HG03520 (cell line): ENCODE results near the gene ADGRB3.
"Not testable (repeated sequence)": the region's sequence is repeated elsewhere in the genome, so short reads cannot be mapped to it uniquely, and the experiment has no call there.

Experiments used
- ATAC-seq: cut with Tn5 transposase; IDR thresholded peaks from one replicate; pipeline ENCODE4 v1.9.1; 2021; ENCODE audit warnings: mild to moderate bottlenecking, moderate library complexity; ENCODE audit not compliant: unreplicated experiment

ADGRB3 gene

DNA sequence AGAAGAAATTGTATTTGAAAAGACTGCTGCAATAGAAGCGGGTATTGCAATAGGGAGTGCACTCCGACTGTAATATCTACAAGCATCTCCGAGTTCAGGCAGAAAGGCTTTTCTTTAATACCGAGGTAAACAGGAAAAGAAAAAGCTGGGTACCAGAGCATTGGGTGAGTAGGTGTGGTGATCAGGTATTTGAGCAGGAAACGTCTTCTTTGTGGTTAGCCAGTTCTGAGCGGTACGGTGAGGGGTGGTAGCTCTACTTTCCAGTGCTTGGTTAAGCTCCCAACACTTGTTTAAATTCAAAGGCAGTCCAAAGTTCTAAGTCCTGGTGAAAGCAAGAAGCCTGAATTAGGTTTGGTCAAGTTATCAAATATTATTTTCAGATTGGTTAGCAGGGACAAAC lies 757.7 kb downstream of the ADGRB3 start:
- ATAC-seq = no peak

GRCh38 chr6:69398311-69398710 lies 763.2 kb downstream of the ADGRB3 start:
- no peak for ATAC-seq

GRCh38 chr6:69398729-69399128 lies 763.6 kb downstream of the ADGRB3 start:
- ATAC-seq = no peak

DNA sequence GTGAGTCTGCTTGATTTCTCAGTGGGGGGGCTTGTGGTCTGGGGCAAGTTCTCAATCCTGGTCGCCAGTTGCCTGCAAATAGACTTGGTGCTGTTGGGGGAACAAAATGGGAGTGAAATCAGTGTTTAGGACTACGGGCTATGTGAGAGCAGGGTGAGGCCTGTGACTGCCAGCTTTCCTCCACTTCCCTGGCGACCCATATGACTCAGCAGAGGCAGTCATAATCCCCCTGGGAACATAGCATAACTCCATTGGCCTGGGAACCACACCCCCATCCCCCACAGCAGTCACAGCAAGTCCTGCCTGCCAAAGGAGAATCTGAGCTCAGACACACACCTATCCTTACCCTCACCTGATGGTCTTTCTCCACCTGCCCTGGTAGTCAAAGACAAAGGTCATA lies 773.8 kb downstream of the ADGRB3 start:
- no peak for ATAC-seq

- ATAC-seq = no peak
These were observed 781.7 kb downstream of the ADGRB3 start for GRCh38 chr6:69416776-69417175.

DNA sequence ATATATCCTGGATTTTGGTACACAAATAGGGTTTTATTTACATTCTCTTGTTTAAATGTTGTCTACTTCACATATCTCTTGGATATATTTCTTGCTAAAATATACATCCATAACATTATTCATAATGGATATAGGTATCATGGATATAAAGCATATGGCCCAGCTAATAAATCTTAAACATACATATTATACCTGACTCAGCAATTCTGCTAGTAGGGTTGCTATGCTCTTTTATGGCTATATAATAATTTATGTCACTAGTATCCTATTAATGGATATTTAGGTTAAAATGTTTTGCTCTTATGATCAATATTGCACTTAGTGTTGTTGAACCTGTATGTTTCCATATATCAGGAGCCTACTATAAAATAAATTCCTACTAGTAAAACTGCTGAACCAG lies 786.2 kb downstream of the ADGRB3 start:
- ATAC-seq = no peak

DNA sequence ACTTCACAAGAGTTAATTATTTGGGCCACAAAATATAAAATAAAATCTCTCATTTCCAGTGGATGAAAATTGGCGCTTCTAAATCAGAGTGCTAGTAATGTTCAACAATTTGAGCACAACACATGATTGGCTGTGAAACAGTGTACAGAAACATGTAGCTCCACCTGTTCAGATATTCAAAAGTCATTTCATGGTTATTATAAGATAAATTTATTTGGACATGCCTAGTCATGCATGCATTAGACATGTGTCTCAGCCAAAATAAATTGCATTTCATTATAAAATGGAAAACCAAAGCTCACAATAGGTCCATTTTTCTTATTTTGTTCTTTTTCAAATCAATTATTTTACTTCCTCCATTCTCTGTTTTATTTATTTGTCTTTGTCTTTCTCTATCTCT lies 786.9 kb downstream of the ADGRB3 start:
- no peak for ATAC-seq

GRCh38 chr6:69422475-69422874 lies 787.4 kb downstream of the ADGRB3 start:
- ATAC-seq = no peak

- no peak for ATAC-seq
These were observed 788.7 kb downstream of the ADGRB3 start for GRCh38 chr6:69423785-69424184.

DNA sequence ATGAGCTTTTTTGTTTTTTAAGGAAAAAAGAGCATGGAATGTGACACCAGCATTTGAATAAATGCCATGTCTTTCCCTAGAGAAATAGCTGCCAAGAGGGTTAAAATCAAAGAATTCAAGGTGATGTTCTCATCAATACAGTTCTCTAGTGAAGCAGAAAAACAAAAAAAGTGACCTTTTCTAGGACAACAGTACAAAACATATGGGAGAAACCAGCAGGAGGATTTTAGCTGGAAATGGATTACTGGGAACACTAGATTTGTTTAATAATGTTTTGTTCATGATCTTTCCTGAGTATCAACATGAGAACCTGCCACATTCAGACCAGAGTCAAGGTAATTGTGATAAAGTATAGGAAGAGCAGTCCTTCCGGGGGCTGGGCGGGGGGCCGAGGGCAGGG lies 789.5 kb downstream of the ADGRB3 start:
- no peak for ATAC-seq

GRCh38 chr6:69427882-69428281 lies 792.8 kb downstream of the ADGRB3 start:
- no peak for ATAC-seq

GRCh38 chr6:69432168-69432567 lies 797.1 kb downstream of the ADGRB3 start:
- ATAC-seq = not testable (repeated sequence)

DNA sequence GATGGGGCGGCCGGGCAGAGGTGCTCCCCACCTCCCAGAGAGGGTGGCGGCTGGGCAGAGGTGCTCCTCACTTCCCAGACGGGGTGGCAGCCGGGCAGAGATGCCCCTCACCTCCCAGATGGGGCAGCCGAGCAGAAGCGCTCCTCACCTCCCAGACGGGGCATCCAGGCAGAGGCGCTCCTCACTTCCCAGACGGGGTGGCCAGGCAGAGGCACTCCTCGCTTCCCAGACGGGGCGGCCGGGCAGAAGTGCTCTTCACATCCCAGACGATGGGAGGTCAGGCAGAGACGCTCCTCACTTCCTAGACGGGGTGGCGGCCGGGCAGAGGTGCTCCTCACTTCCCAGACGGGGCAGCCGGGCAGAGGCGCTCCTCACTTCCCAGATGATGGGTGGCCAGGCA lies 798.0 kb downstream of the ADGRB3 start:
- ATAC-seq = not testable (repeated sequence)

DNA sequence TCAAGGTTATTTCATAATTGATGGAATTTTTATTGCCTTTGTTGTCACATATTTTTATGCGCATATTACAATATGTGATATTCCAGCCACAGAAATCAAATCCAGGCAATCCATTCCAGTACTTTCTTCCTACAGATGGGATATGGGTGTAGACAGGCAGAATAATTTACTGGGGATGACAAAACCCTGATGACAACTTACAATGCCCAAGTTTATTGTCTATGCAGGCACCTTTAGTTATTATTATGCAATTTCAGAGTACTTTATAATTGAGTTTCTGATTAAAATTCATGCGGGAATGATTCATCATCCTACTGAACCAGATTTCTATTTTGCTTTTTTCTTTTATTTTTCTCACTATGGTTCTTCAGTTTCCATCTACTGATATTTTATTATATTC lies 803.0 kb downstream of the ADGRB3 start:
- no peak for ATAC-seq
